ENCODE measurements around the gene DHRS1.

- TF ChIP-seq CTCF (IDR thresholded peaks at IDR 0.05), result no peak
- TF ChIP-seq EP300 (IDR thresholded peaks at IDR 0.05), result no peak
Measured at GRCh38 chr14:24325041-24325530, 25.5 kb upstream of the DHRS1 start.

Data from sigmoid colon (tissue), 4 donors.